ENCODE data around the gene F2RL2.
"Not testable (repeated sequence)": the region's sequence is repeated elsewhere in the genome, so short reads cannot be mapped to it uniquely, and the experiment has no call there.

The F2RL2 gene

GRCh38 chr5:76608833-76609232, 14.4 kb downstream of the F2RL2 start:
- H3K4me3 ChIP-seq (ENCODE audit: low read length), result no peak overlapping the region
- TF ChIP-seq ZNF274 (IDR thresholded peaks at IDR 0.05; ENCODE audit: low read depth, low read length), result no peak

- no peak for TF ChIP-seq ZNF274 (IDR thresholded peaks at IDR 0.05; ENCODE audit: low read depth, low read length)
- H3K4me3 ChIP-seq (ENCODE audit: low read length), result no peak overlapping the region
These were observed 15.8 kb downstream of the F2RL2 start for GRCh38 chr5:76607353-76607871.

GRCh38 chr5:76606701-76607100, 16.5 kb downstream of the F2RL2 start:
- no peak for TF ChIP-seq ZNF274 (IDR thresholded peaks at IDR 0.05; ENCODE audit: low read depth, low read length)
- H3K4me3 ChIP-seq (ENCODE audit: low read length), result no peak overlapping the region

- H3K4me3 ChIP-seq (ENCODE audit: low read length), result no peak overlapping the region
- no peak for TF ChIP-seq ZNF274 (IDR thresholded peaks at IDR 0.05; ENCODE audit: low read depth, low read length)
These were observed 18.4 kb downstream of the F2RL2 start for GRCh38 chr5:76604838-76605237.

- not testable (repeated sequence) for H3K4me3 ChIP-seq (ENCODE audit: low read length)
These were observed 19.2 kb downstream of the F2RL2 start for GRCh38 chr5:76603991-76604390.

- H3K4me3 ChIP-seq (ENCODE audit: low read length), result no peak overlapping the region
- TF ChIP-seq ZNF274 (IDR thresholded peaks at IDR 0.05; ENCODE audit: low read depth, low read length), result no peak
These were observed 21.0 kb downstream of the F2RL2 start for GRCh38 chr5:76602094-76602726.

- H3K4me3 ChIP-seq (ENCODE audit: low read length), result no peak overlapping the region
- no peak for TF ChIP-seq ZNF274 (IDR thresholded peaks at IDR 0.05; ENCODE audit: low read depth, low read length)
These were observed 21.7 kb downstream of the F2RL2 start for GRCh38 chr5:76601470-76601869.

GRCh38 chr5:76600716-76601115, 22.5 kb downstream of the F2RL2 start:
- no peak for TF ChIP-seq ZNF274 (IDR thresholded peaks at IDR 0.05; ENCODE audit: low read depth, low read length)
- no peak overlapping the region for H3K4me3 ChIP-seq (ENCODE audit: low read length)

- H3K4me3 ChIP-seq (ENCODE audit: low read length), result no peak overlapping the region
- no peak for TF ChIP-seq ZNF274 (IDR thresholded peaks at IDR 0.05; ENCODE audit: low read depth, low read length)
These were observed 24.7 kb downstream of the F2RL2 start for GRCh38 chr5:76598531-76598930.

GRCh38 chr5:76595755-76596481, 27.3 kb downstream of the F2RL2 start:
- TF ChIP-seq ZNF274 (IDR thresholded peaks at IDR 0.05; ENCODE audit: low read depth, low read length), result no peak
- H3K4me3 ChIP-seq (ENCODE audit: low read length), result no peak overlapping the region

- H3K4me3 ChIP-seq (ENCODE audit: low read length), result no peak overlapping the region
- TF ChIP-seq ZNF274 (IDR thresholded peaks at IDR 0.05; ENCODE audit: low read depth, low read length), result no peak
These were observed 29.1 kb downstream of the F2RL2 start for GRCh38 chr5:76594107-76594506.

- TF ChIP-seq ZNF274 (IDR thresholded peaks at IDR 0.05; ENCODE audit: low read depth, low read length), result no peak
- H3K4me3 ChIP-seq (ENCODE audit: low read length), result no peak overlapping the region
These were observed 30.5 kb downstream of the F2RL2 start for GRCh38 chr5:76592692-76593091.

GRCh38 chr5:76591366-76591765, 31.8 kb downstream of the F2RL2 start:
- no peak for TF ChIP-seq ZNF274 (IDR thresholded peaks at IDR 0.05; ENCODE audit: low read depth, low read length)
- no peak overlapping the region for H3K4me3 ChIP-seq (ENCODE audit: low read length)

- no peak overlapping the region for H3K4me3 ChIP-seq (ENCODE audit: low read length)
- no peak for TF ChIP-seq ZNF274 (IDR thresholded peaks at IDR 0.05; ENCODE audit: low read depth, low read length)
These were observed 33.2 kb downstream of the F2RL2 start for GRCh38 chr5:76590027-76590426.

- H3K4me3 ChIP-seq (ENCODE audit: low read length), result no peak overlapping the region
- no peak for TF ChIP-seq ZNF274 (IDR thresholded peaks at IDR 0.05; ENCODE audit: low read depth, low read length)
These were observed 36.7 kb downstream of the F2RL2 start for GRCh38 chr5:76586531-76586930.
